Rectal smooth muscle tissue (tissue), 1 donor: ENCODE data around the gene DDX1.
"Not testable (repeated sequence)": the region's sequence is repeated elsewhere in the genome, so short reads cannot be mapped to it uniquely, and the experiment has no call there.

Experiments used
- H3K27ac ChIP-seq: one replicate; pipeline ENCODE4 v1.7.0; 2013; ENCODE audit warnings: low read depth, low read length, inconsistent platforms
- H3K27me3 ChIP-seq: one replicate; pipeline ENCODE4 v1.7.0; 2013; ENCODE audit warnings: low read length; ENCODE audit not compliant: control insufficient read depth, insufficient read depth
- H3K36me3 ChIP-seq: one replicate; pipeline ENCODE4 v1.7.0; 2013; ENCODE audit warnings: low read length; ENCODE audit not compliant: control insufficient read depth, insufficient read depth
- H3K4me1 ChIP-seq: one replicate; pipeline ENCODE4 v1.7.0; 2013; ENCODE audit warnings: low read length; ENCODE audit not compliant: control insufficient read depth, insufficient read depth
- H3K4me3 ChIP-seq: one replicate; pipeline ENCODE4 v1.7.0; 2013; ENCODE audit warnings: low read length
- H3K9ac ChIP-seq: one replicate; pipeline ENCODE4 v1.7.0; 2013; ENCODE audit warnings: low read length

The DDX1 gene

DNA sequence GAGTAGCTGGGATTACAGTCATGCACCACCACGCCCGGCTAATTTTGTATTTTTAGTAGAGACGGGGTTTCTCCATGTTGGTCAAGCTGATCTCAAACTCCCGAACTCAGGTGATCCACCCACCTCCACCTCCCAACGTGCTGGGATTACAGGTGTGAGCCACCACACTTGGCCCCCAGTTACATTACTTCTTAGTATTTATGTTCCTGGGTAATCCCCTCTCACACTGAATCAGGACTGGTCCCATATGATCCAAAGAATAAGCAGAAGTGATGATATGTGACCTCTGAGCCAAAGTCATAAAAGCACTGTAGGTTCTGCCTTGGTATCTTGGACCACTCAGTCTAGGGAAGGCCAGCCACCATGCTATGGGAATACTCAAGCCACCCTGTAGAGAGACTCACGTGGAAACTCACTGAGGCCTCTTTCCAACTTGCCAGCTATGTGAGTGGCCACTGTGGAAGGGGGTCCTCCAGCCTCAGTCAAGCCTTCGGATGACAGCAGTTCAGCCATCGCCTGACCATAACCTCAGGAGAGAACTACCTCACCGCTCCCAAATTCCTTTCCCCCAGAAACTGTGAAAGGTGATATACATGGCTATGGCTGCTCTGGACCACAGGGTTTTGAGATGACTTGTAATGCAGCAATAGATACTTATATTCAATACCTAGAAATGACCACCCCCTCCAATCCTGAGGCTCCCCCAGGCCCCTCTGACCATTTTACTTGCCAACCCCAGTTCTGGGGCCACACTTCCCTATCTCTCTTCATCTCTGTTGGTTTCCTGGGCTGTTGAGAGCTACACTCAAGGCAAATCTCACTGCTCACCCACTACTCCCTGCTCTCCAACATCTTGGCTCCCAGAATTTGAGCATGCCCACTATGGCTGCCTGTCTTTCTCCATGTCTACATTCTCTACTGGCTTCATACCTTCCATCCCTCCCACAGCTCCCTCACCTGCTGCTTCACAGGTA, 80.5 kb downstream of the DDX1 start:
- no peak overlapping the region for H3K4me3 ChIP-seq
- no peaks in the 10 kb centered on the region for H3K4me1 ChIP-seq
- no peaks in the 10 kb centered on the region for H3K36me3 ChIP-seq
- no peaks in the 10 kb centered on the region for H3K27me3 ChIP-seq
- H3K27ac ChIP-seq: no peak overlapping the region
- H3K9ac ChIP-seq: no peak overlapping the region

DNA sequence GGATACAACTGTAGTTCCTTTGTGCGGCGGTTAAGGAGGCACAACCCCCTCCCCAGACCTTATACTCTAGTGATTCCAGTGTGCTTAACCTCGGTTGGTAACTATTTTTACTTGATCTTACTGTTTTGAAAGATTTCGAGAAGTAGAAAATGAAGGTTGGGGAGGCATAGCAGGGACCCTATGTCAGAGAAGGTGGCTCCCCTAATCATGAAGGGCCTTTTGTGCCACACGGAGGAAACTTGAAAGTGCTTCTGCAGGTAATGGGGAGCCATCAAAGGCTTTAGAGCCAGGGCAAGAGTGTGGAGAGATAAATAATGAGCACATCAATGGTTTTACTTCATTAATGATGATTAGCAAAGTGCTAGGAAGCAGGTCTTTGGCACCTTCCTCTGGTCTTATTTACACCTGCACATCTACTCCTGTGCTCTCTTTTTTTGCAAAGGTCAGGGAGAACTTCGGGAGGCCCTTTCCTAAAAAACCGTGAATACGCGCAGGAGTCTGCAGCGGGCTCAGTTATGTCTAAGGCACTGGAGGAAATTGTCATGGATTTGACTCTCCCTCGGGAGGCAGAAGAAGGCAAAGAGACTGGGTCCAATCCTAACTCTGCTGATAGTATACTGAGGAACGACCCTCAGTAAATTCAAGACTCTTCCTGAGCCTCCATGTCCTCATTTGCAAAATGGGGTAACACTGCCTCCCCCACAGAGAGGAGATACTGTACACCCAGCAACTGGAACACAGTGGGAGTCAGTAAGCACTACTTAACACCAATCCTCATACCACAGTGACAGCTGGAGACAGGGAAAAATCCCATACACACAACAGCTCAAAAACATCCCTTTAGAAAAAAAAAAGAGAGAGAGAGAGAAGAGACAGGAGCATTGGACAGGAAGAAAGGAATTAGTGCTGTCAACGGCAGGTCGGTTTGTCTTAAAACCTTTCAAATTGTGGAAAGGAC, 81.6 kb downstream of the DDX1 start:
- no peaks in the 10 kb centered on the region for H3K4me1 ChIP-seq
- no peak overlapping the region for H3K9ac ChIP-seq
- no peak overlapping the region for H3K27ac ChIP-seq
- no peaks in the 10 kb centered on the region for H3K36me3 ChIP-seq
- no peak overlapping the region for H3K4me3 ChIP-seq
- H3K27me3 ChIP-seq: no peaks in the 10 kb centered on the region

DNA sequence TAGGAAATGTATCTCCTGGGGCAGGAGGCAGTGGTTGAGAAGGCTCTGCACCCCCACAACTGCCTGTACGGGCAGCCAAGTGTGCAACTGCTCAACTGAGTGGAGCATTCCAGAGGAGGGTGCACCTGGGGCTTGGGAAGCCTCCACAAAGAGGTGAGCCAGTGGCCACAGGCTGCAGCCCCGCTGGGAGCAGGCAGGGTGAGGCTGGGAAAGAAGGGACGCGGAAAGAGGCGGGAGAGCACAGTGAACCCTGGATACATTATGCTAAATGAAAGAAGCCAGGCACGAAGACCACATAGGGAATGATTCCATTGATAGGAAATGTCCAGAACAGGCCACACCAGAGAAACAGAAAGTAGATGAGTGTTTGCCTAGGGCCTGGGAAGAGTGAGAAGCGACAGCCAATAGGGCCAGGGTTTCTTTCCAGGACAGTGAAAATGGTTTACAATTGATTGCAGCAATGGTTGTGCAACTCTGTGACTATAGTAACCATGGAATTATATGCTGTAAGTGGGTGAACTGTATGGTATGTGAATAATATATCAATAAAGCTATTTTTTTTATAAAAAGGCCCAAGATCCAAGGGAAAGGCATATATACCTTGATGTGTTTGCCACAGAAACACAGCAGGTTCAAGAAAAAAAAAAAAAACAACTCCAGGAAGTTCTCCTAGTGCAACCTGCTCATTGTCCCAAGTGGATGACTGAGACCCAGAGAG, 82.4 kb downstream of the DDX1 start:
- Histone ChIP-seq H3K4me3 (no peak overlapping the region), H3K9ac (no peak overlapping the region), H3K4me1 (no peaks in the 10 kb centered on the region), H3K27me3 (no peaks in the 10 kb centered on the region), H3K27ac (no peak overlapping the region), H3K36me3 (no peaks in the 10 kb centered on the region)

- Histone ChIP-seq H3K4me1 (no peaks in the 10 kb centered on the region), H3K4me3 (no peak overlapping the region), H3K9ac (no peak overlapping the region), H3K36me3 (no peaks in the 10 kb centered on the region), H3K27ac (no peak overlapping the region), H3K27me3 (no peaks in the 10 kb centered on the region)
These were observed 83.2 kb downstream of the DDX1 start for GRCh38 chr2:15674637-15675455.

- H3K9ac ChIP-seq: no peak overlapping the region
- no peaks in the 10 kb centered on the region for H3K4me1 ChIP-seq
- no peaks in the 10 kb centered on the region for H3K36me3 ChIP-seq
- no peak overlapping the region for H3K27ac ChIP-seq
- no peak overlapping the region for H3K4me3 ChIP-seq
- no peaks in the 10 kb centered on the region for H3K27me3 ChIP-seq
These were observed 84.0 kb downstream of the DDX1 start for GRCh38 chr2:15675456-15676195.

DNA sequence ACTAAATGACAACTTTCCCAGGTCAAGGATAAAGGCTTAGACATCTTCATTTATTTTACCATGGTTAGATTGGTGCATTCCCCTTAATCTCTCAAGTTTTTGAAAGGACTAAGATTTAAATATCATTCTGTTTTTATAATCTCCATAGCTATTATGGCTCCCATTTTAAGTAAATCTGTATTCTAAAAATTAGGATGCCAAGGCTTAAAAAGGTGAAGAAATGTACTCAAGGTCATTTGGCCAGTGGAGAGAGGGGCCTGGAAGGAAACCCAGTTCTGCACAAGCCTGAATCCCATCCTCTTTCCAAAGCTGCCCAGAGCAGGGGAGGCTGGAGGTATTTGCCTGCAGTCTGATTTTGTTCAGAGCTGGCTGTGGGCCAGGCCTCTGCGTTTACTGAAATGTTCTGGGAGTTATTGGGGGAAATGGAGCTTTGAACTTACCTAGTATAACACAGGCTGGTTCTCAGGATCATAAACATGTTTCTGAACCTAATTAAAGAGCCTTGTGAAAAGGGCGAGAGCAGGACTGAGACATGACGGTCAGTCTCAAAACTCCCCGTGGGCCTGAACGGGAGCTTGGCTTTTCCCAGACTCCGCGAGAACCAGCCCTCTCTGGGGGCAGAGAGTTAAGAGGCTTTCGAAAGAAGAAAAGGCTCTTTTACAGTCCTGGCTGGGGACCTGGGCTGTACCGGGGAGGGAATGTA, 85.6 kb downstream of the DDX1 start:
- no peak overlapping the region for H3K9ac ChIP-seq
- H3K4me3 ChIP-seq: no peak overlapping the region
- H3K27me3 ChIP-seq: no peaks in the 10 kb centered on the region
- H3K27ac ChIP-seq: no peak overlapping the region
- no peaks in the 10 kb centered on the region for H3K36me3 ChIP-seq
- H3K4me1 ChIP-seq: no peaks in the 10 kb centered on the region

- Histone ChIP-seq H3K27me3 (no peaks in the 10 kb centered on the region), H3K9ac (no peak overlapping the region), H3K36me3 (no peaks in the 10 kb centered on the region), H3K27ac (no peak overlapping the region), H3K4me3 (no peak overlapping the region), H3K4me1 (no peaks in the 10 kb centered on the region)
These were observed 86.7 kb downstream of the DDX1 start for GRCh38 chr2:15678346-15678745.

- H3K9ac ChIP-seq: no peak overlapping the region
- H3K36me3 ChIP-seq: no peaks in the 10 kb centered on the region
- H3K27ac ChIP-seq: no peak overlapping the region
- H3K27me3 ChIP-seq: no peaks in the 10 kb centered on the region
- H3K4me1 ChIP-seq: no peaks in the 10 kb centered on the region
- H3K4me3 ChIP-seq: no peak overlapping the region
These were observed 87.2 kb downstream of the DDX1 start for GRCh38 chr2:15678909-15679308.

DNA sequence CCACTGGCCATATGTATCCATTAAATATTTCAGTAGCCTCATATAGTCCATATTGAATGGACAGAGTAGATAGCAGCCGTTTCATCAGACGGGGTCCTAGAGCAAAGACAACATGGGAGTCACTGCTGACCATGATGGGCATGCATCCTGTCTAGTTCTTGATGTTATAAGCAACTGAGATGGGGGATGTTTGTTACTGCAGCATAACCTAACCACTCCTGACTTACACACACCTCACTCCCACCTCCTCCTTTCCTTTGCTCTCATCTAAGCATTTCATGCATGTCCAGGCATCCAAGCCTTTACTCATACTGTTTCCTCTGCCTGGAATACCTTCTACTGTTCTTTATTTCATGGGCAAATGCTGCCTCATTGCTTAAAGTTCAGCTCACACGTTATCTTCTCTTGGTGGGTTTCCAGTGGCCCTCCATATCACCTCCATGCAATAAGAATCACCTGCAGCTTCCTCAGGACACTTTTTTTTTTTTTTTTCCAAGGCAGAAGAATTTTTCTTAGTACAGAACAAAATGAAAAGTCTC, 87.8 kb downstream of the DDX1 start:
- Histone ChIP-seq H3K4me1 (no peaks in the 10 kb centered on the region), H3K27me3 (no peaks in the 10 kb centered on the region), H3K36me3 (no peaks in the 10 kb centered on the region), H3K4me3 (no peak overlapping the region), H3K27ac (no peak overlapping the region), H3K9ac (no peak overlapping the region)

DNA sequence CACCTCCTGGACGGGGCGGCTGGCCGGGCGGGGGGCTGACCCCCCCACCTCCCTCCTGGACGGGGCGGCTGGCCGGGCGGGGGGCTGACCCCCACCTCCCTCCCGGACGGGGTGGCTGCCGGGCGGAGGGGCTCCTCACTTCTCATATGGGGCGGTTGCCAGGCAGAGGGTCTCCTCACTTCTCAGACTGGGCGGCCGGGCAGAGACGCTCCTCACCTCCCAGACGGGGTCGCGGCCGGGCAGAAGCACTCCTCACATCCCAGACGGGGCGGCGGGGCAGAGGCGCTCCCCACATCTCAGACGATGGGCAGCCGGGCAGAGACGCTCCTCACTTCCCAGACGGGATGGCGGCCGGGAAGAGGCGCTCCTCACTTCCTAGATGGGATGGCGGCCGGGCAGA, 88.5 kb downstream of the DDX1 start:
- not testable (repeated sequence) for H3K9ac ChIP-seq, H3K27me3 ChIP-seq, H3K36me3 ChIP-seq, H3K4me3 ChIP-seq, H3K27ac ChIP-seq, H3K4me1 ChIP-seq
